HG03575 (cell line): ENCODE data around the gene SMIM20.

Source experiments
- ATAC-seq: cut with Tn5 transposase; IDR thresholded peaks from one replicate; pipeline ENCODE4 v1.9.1; 2021; ENCODE audit not compliant: unreplicated experiment, insufficient number of reproducible peaks, low FRiP score; ENCODE audit errors: extremely low read depth

The SMIM20 gene

GRCh38 chr4:25949173-25949748 lies 35.2 kb downstream of the SMIM20 start:
- ATAC-seq = no peak

- ATAC-seq = no peak
Measured at GRCh38 chr4:25949994-25950393, 36.0 kb downstream of the SMIM20 start.

GRCh38 chr4:25950461-25951389 lies 36.7 kb downstream of the SMIM20 start:
- ATAC-seq = no peak

GRCh38 chr4:25951390-25951952 lies 37.5 kb downstream of the SMIM20 start:
- ATAC-seq = no peak

- no peak for ATAC-seq
Measured at GRCh38 chr4:25953740-25954139, 39.7 kb downstream of the SMIM20 start.

GRCh38 chr4:25954293-25954904 lies 40.4 kb downstream of the SMIM20 start:
- ATAC-seq = no peak

- ATAC-seq = no peak
Measured at GRCh38 chr4:25955705-25956104, 41.7 kb downstream of the SMIM20 start.

GRCh38 chr4:25956260-25956659 lies 42.2 kb downstream of the SMIM20 start:
- no peak for ATAC-seq

GRCh38 chr4:25958110-25958509 lies 44.1 kb downstream of the SMIM20 start:
- no peak for ATAC-seq

GRCh38 chr4:25962393-25962792 lies 48.4 kb downstream of the SMIM20 start:
- no peak for ATAC-seq

- ATAC-seq = no peak
Measured at GRCh38 chr4:25965629-25966028, 51.6 kb downstream of the SMIM20 start.

GRCh38 chr4:25966171-25966570 lies 52.2 kb downstream of the SMIM20 start:
- no peak for ATAC-seq

GRCh38 chr4:25969374-25970155 lies 55.5 kb downstream of the SMIM20 start:
- no peak for ATAC-seq

GRCh38 chr4:25970226-25970675 lies 56.2 kb downstream of the SMIM20 start:
- no peak for ATAC-seq

GRCh38 chr4:25970691-25971432 lies 56.8 kb downstream of the SMIM20 start:
- no peak for ATAC-seq

- ATAC-seq = no peak
Measured at GRCh38 chr4:25972366-25972765, 58.3 kb downstream of the SMIM20 start.

- no peak for ATAC-seq
Measured at GRCh38 chr4:25972984-25973745, 59.1 kb downstream of the SMIM20 start.

GRCh38 chr4:25976780-25977179 lies 62.8 kb downstream of the SMIM20 start:
- no peak for ATAC-seq
